Activated CD4-positive, alpha-beta T cell treated with anti-CD3 and anti-CD28 coated beads for 4 hours (primary cell): ENCODE measurements around the gene SPACA7.

Source experiments
- DNase-seq, 2 donors: peaks; one replicate each; pipeline ENCODE4 v3.0.0-alpha.2; 2020

SPACA7 gene

DNA sequence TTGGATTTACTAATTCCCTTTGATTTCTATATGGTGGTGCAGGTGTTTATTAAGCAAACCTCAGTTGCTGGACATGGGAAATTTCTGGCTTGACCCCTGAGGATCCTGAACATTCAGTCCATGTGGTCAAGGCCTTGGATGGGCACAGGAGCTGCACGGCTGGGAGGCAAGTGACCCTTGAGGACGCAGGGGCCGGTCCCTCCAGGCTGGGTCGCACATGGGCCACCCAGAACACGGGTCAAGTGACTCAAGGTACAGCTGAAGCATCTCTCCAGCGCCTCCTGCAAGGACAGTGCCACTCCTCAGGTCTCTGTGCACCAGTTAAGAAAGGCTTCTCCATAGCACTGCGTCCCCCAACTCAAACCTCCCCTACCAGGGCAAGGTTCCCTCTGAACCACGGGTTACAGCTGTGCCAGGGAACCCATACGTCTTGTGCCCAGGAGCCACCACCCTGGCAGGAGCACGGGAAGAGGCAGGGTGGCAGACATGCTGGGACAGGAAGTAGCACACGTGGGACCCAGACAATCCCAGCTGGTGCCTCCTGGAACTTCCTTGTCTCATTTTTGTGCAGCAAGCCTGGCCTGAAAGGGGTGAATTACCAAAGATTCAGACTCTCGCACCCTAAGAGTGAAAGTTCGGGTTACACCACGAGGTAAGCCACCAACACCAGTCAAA, 93.1 kb downstream of the SPACA7 start:
- DNase-seq, result no peak

DNA sequence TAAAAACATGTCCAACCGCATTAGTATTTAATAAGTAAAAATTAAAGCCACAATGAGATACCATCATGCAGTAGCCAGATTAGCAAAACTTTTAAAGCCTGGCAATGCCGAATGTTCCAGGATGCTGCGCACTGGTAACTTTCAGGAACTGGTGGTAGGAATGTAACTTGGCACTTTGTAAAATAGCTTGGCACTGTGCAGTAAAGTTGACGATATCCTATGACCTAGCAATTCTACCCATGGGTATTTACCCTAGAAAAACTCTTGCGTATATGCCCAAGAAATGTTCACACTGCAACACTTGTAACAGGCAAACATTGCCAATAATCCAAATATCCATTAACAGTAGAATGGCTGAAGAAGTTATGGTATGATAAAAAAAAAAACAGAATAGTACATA, 97.7 kb downstream of the SPACA7 start:
- no peak for DNase-seq

DNA sequence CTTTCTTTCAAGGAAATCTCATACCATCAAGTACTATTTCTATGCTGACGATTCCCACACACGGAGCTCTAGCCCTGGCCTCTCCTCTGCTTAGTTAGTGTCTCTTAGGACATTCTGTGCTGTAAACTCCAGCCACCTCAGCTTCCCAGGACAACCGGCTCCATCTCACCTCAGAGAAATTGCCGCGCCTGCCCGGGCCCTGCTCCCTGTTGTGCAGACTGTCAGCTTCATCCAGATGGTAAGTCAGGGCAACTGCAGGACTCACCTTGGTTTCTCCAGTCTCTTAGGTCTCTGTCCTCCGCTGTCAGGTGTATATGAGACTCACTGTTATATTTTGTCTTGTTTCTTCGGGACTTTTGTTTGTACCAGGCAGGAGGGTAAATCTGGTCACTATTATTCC, 98.7 kb downstream of the SPACA7 start:
- DNase-seq, result no peak

DNA sequence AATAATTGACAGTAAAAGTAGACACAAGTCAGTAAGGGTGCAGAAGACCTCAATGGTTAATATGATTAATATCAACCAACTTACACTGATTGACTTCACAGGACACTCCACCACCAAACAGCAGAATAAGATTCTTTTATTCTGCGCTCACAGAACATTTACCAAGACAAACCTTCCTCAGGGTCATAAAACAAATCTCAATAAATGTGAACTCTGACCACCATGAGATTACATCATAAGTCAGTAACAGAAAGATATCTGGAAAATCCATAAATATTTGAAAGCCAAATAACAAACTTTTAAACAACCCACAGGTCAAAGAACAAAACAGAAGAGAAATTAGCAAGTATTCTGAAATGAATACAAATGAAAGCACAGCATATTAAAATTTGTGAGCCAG, 99.7 kb downstream of the SPACA7 start:
- no peak for DNase-seq

DNA sequence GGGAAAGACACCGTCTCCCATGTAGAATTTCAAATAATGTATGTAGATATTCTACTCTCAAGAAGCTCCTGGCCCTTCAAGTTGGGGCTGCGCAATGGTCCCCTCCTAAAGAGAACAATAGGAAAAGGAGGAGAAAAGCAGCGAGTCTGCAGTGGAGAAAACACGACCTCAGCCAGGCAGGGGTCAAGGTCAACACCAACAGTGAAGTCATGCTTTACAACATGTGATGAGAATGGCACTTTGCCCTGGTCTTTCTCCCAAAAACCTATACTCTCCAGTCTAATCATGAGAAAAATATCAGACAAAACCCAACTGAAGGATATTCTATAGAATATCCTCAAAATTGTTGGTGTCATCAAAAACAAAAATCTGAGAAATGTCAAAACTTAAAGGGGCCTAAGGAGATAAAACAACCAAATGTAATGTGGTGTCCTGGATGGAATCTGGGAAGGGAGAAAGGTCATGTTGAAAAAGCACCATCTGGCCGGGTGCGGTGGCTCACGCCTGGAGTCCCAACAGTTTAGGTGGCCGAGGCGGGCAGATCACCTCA, 101.0 kb downstream of the SPACA7 start:
- no peak for DNase-seq

DNA sequence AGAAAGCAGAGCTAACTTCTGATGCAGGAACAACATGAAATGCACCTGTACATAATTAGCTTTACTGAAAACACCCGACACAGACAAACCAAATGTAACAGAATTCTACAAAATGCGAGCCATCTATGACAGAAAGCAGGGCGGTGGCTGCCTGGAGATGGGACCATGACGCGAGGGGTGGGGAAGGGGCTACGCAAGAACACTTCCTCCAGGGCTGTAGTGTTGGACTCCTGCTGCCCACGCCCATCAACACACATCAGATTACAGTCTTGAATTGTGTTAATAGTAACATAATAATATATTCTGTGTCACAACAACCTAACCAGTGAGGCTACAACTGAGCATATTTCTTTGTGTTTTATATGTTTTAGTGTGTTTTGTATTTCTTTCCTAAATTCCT, 103.2 kb downstream of the SPACA7 start:
- no peak for DNase-seq

DNA sequence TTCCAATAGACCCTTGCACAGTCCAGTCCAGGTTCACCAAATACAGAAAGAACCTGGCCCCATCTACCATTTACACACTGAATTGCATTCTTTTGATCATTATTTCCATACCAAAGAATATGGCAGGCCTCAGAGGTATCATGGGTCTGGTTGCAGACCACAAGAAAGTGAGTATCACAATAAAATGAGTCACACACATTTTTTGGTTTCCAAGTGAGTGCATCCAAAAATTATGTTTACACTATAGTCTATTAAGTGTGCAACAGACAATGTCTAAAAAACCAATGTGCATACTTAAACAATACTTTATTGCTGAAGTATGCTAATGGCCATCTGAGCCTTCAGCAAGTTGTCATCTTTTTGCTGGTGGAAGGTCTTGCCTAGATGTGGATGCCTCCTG, 105.3 kb downstream of the SPACA7 start:
- no peak for DNase-seq

DNA sequence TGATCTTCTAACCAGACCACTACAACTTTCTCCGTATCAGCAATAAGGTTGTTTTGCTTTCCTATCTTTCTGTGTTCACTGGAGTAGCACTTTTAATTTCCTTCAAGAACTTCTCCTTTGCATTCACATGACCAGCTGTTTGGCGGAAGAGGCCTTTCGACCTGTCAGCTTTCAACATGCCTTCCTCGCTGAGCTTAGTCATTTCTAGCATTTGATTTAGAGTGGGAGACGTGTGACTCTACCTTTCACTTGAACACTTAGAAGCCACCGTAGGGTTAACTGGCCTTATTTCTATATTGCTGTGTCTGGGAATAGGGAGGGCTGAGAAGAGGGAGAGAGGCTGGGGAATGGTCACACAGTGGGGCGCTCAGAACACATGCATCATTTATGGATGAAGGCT, 107.1 kb downstream of the SPACA7 start:
- no peak for DNase-seq
